Lung (tissue), 12 donors: ENCODE data around the gene GLIS2. TPM values are rescaled to one million over a fixed set of nuclear protein-coding genes. Genes with fewer than 3 reads are reported as not detected.

Experiments used
- ATAC-seq: fragments of 200-7000 bp; cut with Tn5 transposase; one replicate; pipeline ENCODE4 v1.9.1; 2020; ENCODE audit warnings: moderate number of reproducible peaks; ENCODE audit not compliant: insufficient read depth, low FRiP score
- DNase-seq, 3 donors: peaks; one replicate each; pipeline ENCODE4 v3.0.0-alpha.2; 2013 to 2017
- H3K27ac ChIP-seq, 2 donors: one replicate each; pipeline ENCODE4 v1.5.1; 2013; ENCODE audit warnings: mild to moderate bottlenecking in 2 of 2, moderate library complexity in 2 of 2, control low read depth in 1 of 2, inconsistent platforms in 1 of 2, low read depth in 1 of 2, low read length in 1 of 2
- H3K27me3 ChIP-seq, 3 donors: one replicate each; pipeline ENCODE4 v1.5.1; 2013; ENCODE audit warnings: low read length in 2 of 3; ENCODE audit not compliant: control insufficient read depth in 3 of 3, insufficient read depth in 3 of 3
- H3K36me3 ChIP-seq, 4 donors: one replicate each; pipeline ENCODE4 v1.5.1; 2013; ENCODE audit warnings: low read length in 4 of 4, mild to moderate bottlenecking in 1 of 4, moderate library complexity in 1 of 4; ENCODE audit not compliant: control insufficient read depth in 4 of 4, insufficient read depth in 4 of 4
- H3K4me1 ChIP-seq, 5 donors: one replicate each; pipeline ENCODE4 v1.5.1; 2013; ENCODE audit warnings: low read length in 5 of 5, mild to moderate bottlenecking in 2 of 5, moderate library complexity in 1 of 5; ENCODE audit not compliant: control insufficient read depth in 5 of 5, insufficient read depth in 5 of 5
- H3K4me3 ChIP-seq: one replicate; pipeline ENCODE4 v1.5.1; 2013; ENCODE audit warnings: mild to moderate bottlenecking, control low read depth, moderate library complexity
- H3K9ac ChIP-seq, 2 donors: one replicate each; pipeline ENCODE4 v1.5.1; 2013; ENCODE audit warnings: low read length in 2 of 2, control low read depth in 1 of 2; ENCODE audit not compliant: insufficient read depth in 1 of 2
- H3K9me3 ChIP-seq, 4 donors: one replicate each; pipeline ENCODE4 v1.5.1; 2013; ENCODE audit warnings: low read length in 3 of 4, mild to moderate bottlenecking in 1 of 4, moderate library complexity in 1 of 4; ENCODE audit not compliant: control insufficient read depth in 4 of 4, insufficient read depth in 3 of 4
- CTCF ChIP-seq: IDR thresholded peaks from 2 replicates; pipeline ENCODE4 v1.5.1; 2012; ENCODE audit warnings: mild to moderate bottlenecking; ENCODE audit errors: control extremely low read depth, extremely low read depth
- WGBS, 2 donors: extraction: QIAGEN DNeasy Blood & Tissue Kit; methylation state at CpG; one replicate each; pipeline ENCODE4 v1.1.7; 2013; 5-methylcytosine and 5-hydroxymethylcytosine counted together
- polyA plus RNA-seq, 2 donors: library from polyadenylated mRNA; stranded (reverse); fragments of 200-250 nt; gene quantifications; one replicate each; pipeline ENCODE4 v1.2.1, GENCODE V29; 2013
- total RNA-seq, 2 donors: library from RNA; depleted of rRNA in 1 of 2; stranded (reverse); fragments of >200 nt in 1 of 2; gene quantifications; one replicate each; pipeline ENCODE4 v1.2.1, GENCODE V29; 2014 to 2021
- donor health status: control.
- donor health status: control.
- donor health status: Bipolar disorder and iron deficiency.
- donor health status: healthy.
- donor health status: DM: yes; HTN: yes; CAD: no.

Gene GLIS2
- total and polyA plus RNA-seq, 4 donors, result 8.8 to 25.5 (median 14.9) TPM

- no peaks in the 10 kb centered on the region for H3K9me3 ChIP-seq
- H3K4me3 ChIP-seq, result no peak overlapping the region
- H3K27me3 ChIP-seq, result no peaks in the 10 kb centered on the region
- peaks cover 5 to 64% (median 55%) of the 10 kb centered on the region in 5 donors for H3K4me1 ChIP-seq
- ATAC-seq, result no peak
- WGBS, 2 donors, result 36 to 59% methylated on average over 12 of the region's 12 CpGs
- peak overlapping the region; percentile 68 to 91 for H3K27ac ChIP-seq
- no peak overlapping the region for H3K9ac ChIP-seq
- no peaks in the 10 kb centered on the region for H3K36me3 ChIP-seq
- DNase-seq, result peak; percentile 74 to 88 (median 78)
- TF ChIP-seq CTCF, result no peak
Observed at GRCh38 chr16:4323845-4324488, 8.1 kb downstream of the GLIS2 start.

GRCh38 chr16:4324492-4325252, 8.8 kb downstream of the GLIS2 start:
- H3K36me3 ChIP-seq, result no peaks in the 10 kb centered on the region
- H3K4me3 ChIP-seq, result no peak overlapping the region
- TF ChIP-seq CTCF, result no peak
- DNase-seq, result peak; percentile 81 to 92 (median 83)
- H3K27ac ChIP-seq, result peak overlapping the region; percentile 68 to 91
- no peaks in the 10 kb centered on the region for H3K9me3 ChIP-seq
- 68 to 79% methylated on average over 19 to 22 of the region's 22 CpGs for WGBS, 2 donors
- H3K4me1 ChIP-seq, result peaks cover 5 to 62% (median 52%) of the 10 kb centered on the region in 5 donors
- H3K27me3 ChIP-seq, result no peaks in the 10 kb centered on the region
- no peak overlapping the region for H3K9ac ChIP-seq
- no peak for ATAC-seq

- H3K27ac ChIP-seq, result peak overlapping the region in 1 of 2 donors; percentile 91
- no peaks in the 10 kb centered on the region for H3K36me3 ChIP-seq
- peak overlapping the region in 1 of 2 donors; percentile 24 for H3K9ac ChIP-seq
- H3K4me3 ChIP-seq, result no peak overlapping the region
- 70 to 72% methylated on average over 6 of the region's 6 CpGs for WGBS, 2 donors
- no peaks in the 10 kb centered on the region for H3K27me3 ChIP-seq
- no peaks in the 10 kb centered on the region for H3K9me3 ChIP-seq
- DNase-seq (no peak), ATAC-seq (no peak)
- TF ChIP-seq CTCF, result no peak
- H3K4me1 ChIP-seq, result peaks cover 5 to 56% (median 46%) of the 10 kb centered on the region in 5 donors
Observed at GRCh38 chr16:4325253-4325758, 9.4 kb downstream of the GLIS2 start.
